Activated T-helper 1 cell treated with anti-CD3 and anti-CD28 coated beads, Interleukin-12 subunit alpha, Interleukin-12 subunit beta, Interleukin-2, Interleukin-4 antibody, amounts not matched to agents 30 ng/mL and 10 ng/mL and 1 ng/mL, durations not matched to agents 14 hours and 24 hours and 36 hours (primary cell): ENCODE data around the gene QSOX1. TPM values are rescaled to one million over a fixed set of nuclear protein-coding genes. Genes with fewer than 3 reads are reported as not detected.
"Not testable (repeated sequence)": the region's sequence is repeated elsewhere in the genome, so short reads cannot be mapped to it uniquely, and the experiment has no call there.

Source experiments
- DNase-seq: peaks from one replicate; pipeline ENCODE4 v3.0.0; 2021; ENCODE audit warnings: low spot score
- H3K27ac Mint-ChIP-seq: one replicate; pipeline ENCODE4 v1.8.0; 2021; ENCODE audit warnings: mild to moderate bottlenecking, mixed read lengths
- H3K27me3 Mint-ChIP-seq: one replicate; pipeline ENCODE4 v1.8.0; 2022; ENCODE audit warnings: mild to moderate bottlenecking, moderate library complexity, mixed read lengths; ENCODE audit not compliant: insufficient read depth
- H3K36me3 Mint-ChIP-seq: one replicate; pipeline ENCODE4 v1.8.0; 2021; ENCODE audit warnings: low read depth, mixed read lengths
- H3K4me1 Mint-ChIP-seq: one replicate; pipeline ENCODE4 v1.8.0; 2021; ENCODE audit warnings: low read depth, mixed read lengths
- H3K4me3 Mint-ChIP-seq: one replicate; pipeline ENCODE4 v1.8.0; 2021; ENCODE audit warnings: mild to moderate bottlenecking, moderate library complexity, mixed read lengths
- H3K9me3 Mint-ChIP-seq: one replicate; pipeline ENCODE4 v1.8.0; 2021; ENCODE audit warnings: mixed read lengths
- intact Hi-C: fragments of 100-400 bp; cut with micrococcal nuclease; formaldehyde crosslinking; loops from one replicate; pipeline ENCODE4 v1.15.1; 2024
- total RNA-seq: library from RNA; stranded (reverse); gene quantifications from 2 replicates; pipeline ENCODE4 v1.2.3, GENCODE V29; 2022

QSOX1 gene
- total RNA-seq, result 61.4 and 63.7 TPM in 2 replicates

- Mint-ChIP-seq H3K4me3 (peak within 1 kb of the TSS; percentile 88), H3K4me1 (peaks cover 44% of the 10 kb centered on the region), H3K36me3 (no peaks in the 10 kb centered on the region), H3K27me3 (peaks cover 4% of the 10 kb centered on the region), H3K27ac (peak within 1 kb of the TSS; percentile 94), H3K9me3 (no peaks in the 10 kb centered on the region)
- intact Hi-C loops, result loop anchor here (1.0 kb wide), 5 partner anchors 14 to 477 kb away; partner anchors contain the start of genes CEP350, TOR1AIP1 and TOR1AIP2
- peak; percentile 85 for DNase-seq
Observed at GRCh38 chr1:180154325-180155181, at the start of gene QSOX1. Gene QSOX1 (plus strand): TSS chr1:180154869. CDS start chr1:180154908, 39 bp downstream.

GRCh38 chr1:180112091-180112490 is 42.6 kb upstream of the QSOX1 start:
- H3K4me1 Mint-ChIP-seq, result no peaks in the 10 kb centered on the region
- no peak overlapping the region for H3K27ac Mint-ChIP-seq
- H3K27me3 Mint-ChIP-seq, result no peaks in the 10 kb centered on the region
- no peak overlapping the region for H3K4me3 Mint-ChIP-seq
- H3K36me3 Mint-ChIP-seq, result peaks cover 32% of the 10 kb centered on the region
- DNase-seq, result no peak
- no peaks in the 10 kb centered on the region for H3K9me3 Mint-ChIP-seq
- intact Hi-C loops, result no loop called here

GRCh38 chr1:180112984-180113647 is 41.6 kb upstream of the QSOX1 start:
- Mint-ChIP-seq H3K4me3 (no peak overlapping the region), H3K27me3 (no peaks in the 10 kb centered on the region), H3K36me3 (peaks cover 30% of the 10 kb centered on the region), H3K9me3 (no peaks in the 10 kb centered on the region), H3K27ac (no peak overlapping the region), H3K4me1 (no peaks in the 10 kb centered on the region)
- DNase-seq, result no peak
- intact Hi-C loops, result no loop called here

- peaks cover 30% of the 10 kb centered on the region for H3K36me3 Mint-ChIP-seq
- H3K9me3 Mint-ChIP-seq, result no peaks in the 10 kb centered on the region
- no peaks in the 10 kb centered on the region for H3K27me3 Mint-ChIP-seq
- no peak overlapping the region for H3K4me3 Mint-ChIP-seq
- no peak overlapping the region for H3K27ac Mint-ChIP-seq
- intact Hi-C loops, result no loop called here
- no peak for DNase-seq
- H3K4me1 Mint-ChIP-seq, result no peaks in the 10 kb centered on the region
Observed at GRCh38 chr1:180114396-180114945, 40.2 kb upstream of the QSOX1 start.

- no peak for DNase-seq
- intact Hi-C loops, result no loop called here
- Mint-ChIP-seq H3K27ac (no peak overlapping the region), H3K27me3 (no peaks in the 10 kb centered on the region), H3K36me3 (peaks cover 15% of the 10 kb centered on the region), H3K4me3 (no peak overlapping the region), H3K9me3 (no peaks in the 10 kb centered on the region), H3K4me1 (no peaks in the 10 kb centered on the region)
Observed at GRCh38 chr1:180116964-180117763, 37.5 kb upstream of the QSOX1 start.

- no peak for DNase-seq
- Mint-ChIP-seq H3K27ac (no peak overlapping the region), H3K9me3 (no peaks in the 10 kb centered on the region), H3K36me3 (peaks cover 10% of the 10 kb centered on the region), H3K27me3 (no peaks in the 10 kb centered on the region), H3K4me1 (no peaks in the 10 kb centered on the region), H3K4me3 (no peak overlapping the region)
- intact Hi-C loops, result no loop called here
Observed at GRCh38 chr1:180117764-180118116, 36.9 kb upstream of the QSOX1 start.

GRCh38 chr1:180119837-180120236 is 34.8 kb upstream of the QSOX1 start:
- H3K4me3 Mint-ChIP-seq, result no peak overlapping the region
- H3K27me3 Mint-ChIP-seq, result no peaks in the 10 kb centered on the region
- H3K4me1 Mint-ChIP-seq, result no peaks in the 10 kb centered on the region
- H3K36me3 Mint-ChIP-seq, result peaks cover 6% of the 10 kb centered on the region
- no peaks in the 10 kb centered on the region for H3K9me3 Mint-ChIP-seq
- no peak for DNase-seq
- intact Hi-C loops, result no loop called here
- no peak overlapping the region for H3K27ac Mint-ChIP-seq

- Mint-ChIP-seq H3K36me3 (no peaks in the 10 kb centered on the region), H3K9me3 (no peaks in the 10 kb centered on the region), H3K27me3 (no peaks in the 10 kb centered on the region), H3K4me3 (no peak overlapping the region), H3K27ac (no peak overlapping the region), H3K4me1 (peaks cover 10% of the 10 kb centered on the region)
- DNase-seq, result no peak
- intact Hi-C loops, result no loop called here
Observed at GRCh38 chr1:180123463-180123936, 31.2 kb upstream of the QSOX1 start.

GRCh38 chr1:180130651-180131050 is 24.0 kb upstream of the QSOX1 start:
- no peak for DNase-seq
- H3K27me3 Mint-ChIP-seq, result peaks cover 5% of the 10 kb centered on the region
- intact Hi-C loops, result no loop called here
- H3K36me3 Mint-ChIP-seq, result no peaks in the 10 kb centered on the region
- peaks cover 18% of the 10 kb centered on the region for H3K4me1 Mint-ChIP-seq
- no peak overlapping the region for H3K27ac Mint-ChIP-seq
- no peak overlapping the region for H3K4me3 Mint-ChIP-seq
- H3K9me3 Mint-ChIP-seq, result no peaks in the 10 kb centered on the region

- Mint-ChIP-seq H3K4me1 (peaks cover 14% of the 10 kb centered on the region), H3K36me3 (no peaks in the 10 kb centered on the region), H3K27ac (peak overlapping the region; percentile 3), H3K4me3 (no peak overlapping the region), H3K9me3 (no peaks in the 10 kb centered on the region), H3K27me3 (peaks cover 7% of the 10 kb centered on the region)
- DNase-seq, result no peak
- intact Hi-C loops, result no loop called here
Observed at GRCh38 chr1:180131510-180131909, 23.2 kb upstream of the QSOX1 start.

GRCh38 chr1:180133193-180133592 is 21.5 kb upstream of the QSOX1 start:
- no peak overlapping the region for H3K4me3 Mint-ChIP-seq
- H3K27me3 Mint-ChIP-seq, result peaks cover 18% of the 10 kb centered on the region
- H3K9me3 Mint-ChIP-seq, result no peaks in the 10 kb centered on the region
- peaks cover 8% of the 10 kb centered on the region for H3K4me1 Mint-ChIP-seq
- H3K27ac Mint-ChIP-seq, result no peak overlapping the region
- H3K36me3 Mint-ChIP-seq, result no peaks in the 10 kb centered on the region
- intact Hi-C loops, result no loop called here
- DNase-seq, result no peak

GRCh38 chr1:180133688-180134087 is 21.0 kb upstream of the QSOX1 start:
- intact Hi-C loops, H3K9me3 Mint-ChIP-seq, H3K4me3 Mint-ChIP-seq, H3K4me1 Mint-ChIP-seq, H3K36me3 Mint-ChIP-seq, H3K27ac Mint-ChIP-seq, DNase-seq: not testable (repeated sequence)
- H3K27me3 Mint-ChIP-seq, result peaks cover 18% of the 10 kb centered on the region
